GM23338 (cell line): Measurements from ENCODE around the gene USP32. TPM values are rescaled to one million over a fixed set of nuclear protein-coding genes. Genes with fewer than 3 reads are reported as not detected.

Source experiments
- ATAC-seq: fragments of 200-7000 bp; cut with Tn5 transposase; 3 replicates; pipeline ENCODE4 v1.9.1; 2020
- DNase-seq: peaks from one replicate; pipeline ENCODE4 v3.0.0-alpha.2; 2015; ENCODE audit warnings: low spot score
- H2AFZ ChIP-seq: fragments of 200-600 bp; sonication (generic); 2 replicates; pipeline ENCODE4 v1.8.0; 2016; ENCODE audit warnings: antibody characterized with exemption, mild to moderate bottlenecking, moderate library complexity
- H3F3A ChIP-seq: fragments of 200-600 bp; sonication (generic); replicated peaks from 2 replicates; pipeline ENCODE4 v1.8.0; 2017; ENCODE audit warnings: antibody characterized with exemption, mixed run types, low read depth
- H3K27ac ChIP-seq: fragments of 200-600 bp; sonication (generic); 2 replicates; pipeline ENCODE4 v1.6.1; 2016; ENCODE audit warnings: low read depth
- H3K27me3 ChIP-seq: fragments of 200-600 bp; sonication (generic); 2 replicates; pipeline ENCODE4 v1.8.0; 2016; ENCODE audit warnings: mild to moderate bottlenecking, mixed run types, moderate library complexity; ENCODE audit not compliant: insufficient read depth
- H3K36me3 ChIP-seq: fragments of 200-600 bp; sonication (generic); 2 replicates; pipeline ENCODE4 v1.8.0; 2016; ENCODE audit warnings: mild to moderate bottlenecking; ENCODE audit not compliant: insufficient read depth
- H3K4me1 ChIP-seq: fragments of 200-600 bp; sonication (generic); 2 replicates; pipeline ENCODE4 v1.8.0; 2016; ENCODE audit warnings: mild to moderate bottlenecking, moderate library complexity; ENCODE audit not compliant: insufficient read depth
- H3K4me2 ChIP-seq: fragments of 200-600 bp; sonication (generic); 2 replicates; pipeline ENCODE4 v1.7.1; 2017; ENCODE audit warnings: mixed run types
- H3K4me3 ChIP-seq: fragments of 200-600 bp; sonication (generic); 2 replicates; pipeline ENCODE4 v1.6.1; 2016; ENCODE audit warnings: mixed run types
- H3K79me2 ChIP-seq: fragments of 200-600 bp; sonication (generic); replicated peaks from 2 replicates; pipeline ENCODE4 v1.8.0; 2017; ENCODE audit warnings: mild to moderate bottlenecking; ENCODE audit not compliant: insufficient read depth
- H3K9me2 ChIP-seq: fragments of 200-600 bp; sonication (generic); 2 replicates; pipeline ENCODE4 v1.8.0; 2017; ENCODE audit not compliant: insufficient read depth
- H4K20me1 ChIP-seq: fragments of 200-600 bp; sonication (generic); replicated peaks from 2 replicates; pipeline ENCODE4 v1.8.0; 2017; ENCODE audit warnings: mild to moderate bottlenecking; ENCODE audit not compliant: insufficient read depth
- H3K27ac Mint-ChIP-seq: 2 replicates; pipeline ENCODE4 v1.8.0; 2020; ENCODE audit warnings: inconsistent platforms, mild to moderate bottlenecking, moderate library complexity, mixed read lengths
- H3K27me3 Mint-ChIP-seq: 3 replicates; pipeline ENCODE4 v1.8.0; 2022; ENCODE audit warnings: low read depth, mild to moderate bottlenecking, moderate library complexity, mixed read lengths, inconsistent platforms; ENCODE audit not compliant: insufficient read depth, poor library complexity
- H3K36me3 Mint-ChIP-seq: 3 replicates; pipeline ENCODE4 v1.8.0; 2021; ENCODE audit warnings: low read depth, mild to moderate bottlenecking, inconsistent platforms, moderate library complexity, mixed read lengths
- H3K4me1 Mint-ChIP-seq: 3 replicates; pipeline ENCODE4 v1.8.0; 2020; ENCODE audit warnings: mild to moderate bottlenecking, inconsistent platforms, mixed read lengths
- H3K4me3 Mint-ChIP-seq: 3 replicates; pipeline ENCODE4 v1.8.0; 2021; ENCODE audit warnings: moderate library complexity, mild to moderate bottlenecking, inconsistent platforms, mixed read lengths
- H3K9me3 Mint-ChIP-seq: 3 replicates; pipeline ENCODE4 v1.8.0; 2020; ENCODE audit warnings: moderate library complexity, mild to moderate bottlenecking, inconsistent platforms, mixed read lengths
- CREB1 ChIP-seq: fragments of 250-450 bp; sonication (Bioruptor Pico); IDR thresholded peaks from 2 replicates; pipeline ENCODE4 v1.5.0; 2020; ENCODE audit warnings: low read depth, mild to moderate bottlenecking, moderate library complexity
- EZH2 ChIP-seq: fragments of 200-600 bp; sonication (generic); IDR thresholded peaks from one replicate; pipeline ENCODE4 v1.8.0; 2017; ENCODE audit warnings: antibody characterized with exemption, mild to moderate bottlenecking, low read depth; ENCODE audit not compliant: unreplicated experiment
- ZNF331 ChIP-seq: fragments of 250-450 bp; sonication (Bioruptor Pico); IDR thresholded peaks from 2 replicates; pipeline ENCODE4 v1.5.0; 2020; ENCODE audit warnings: low read depth, mild to moderate bottlenecking, moderate library complexity
- polyA plus RNA-seq: library from polyadenylated mRNA; unstranded; fragments of >200 nt; fragmentation: Nextera tagmentation; extraction: Ambion mirVana; gene quantifications from 2 replicates; pipeline ENCODE4 v1.2.1, GENCODE V29; 2016
- total RNA-seq: library from RNA; depleted of rRNA; stranded (reverse); fragments of >200 nt; shearing (Covaris generic); gene quantifications from 2 replicates; pipeline ENCODE4 v1.2.3, GENCODE V29; 2014
- TF ChIP-seq, protein P1 (sequence below), 2 experiments: fragments of 200-600 bp in 1 of 2; sonication (generic) in 1 of 2; conservative IDR thresholded peaks; 2 replicates each; pipeline versions ENCODE4 v1.5.1 to v1.6.1; 2016 to 2017; ENCODE audit warnings: antibody characterized with exemption in 2 of 2, low read depth in 2 of 2, mild to moderate bottlenecking in 2 of 2, moderate library complexity in 1 of 2
- TF ChIP-seq, protein P2 (sequence below): IDR thresholded peaks from 2 replicates; pipeline ENCODE4 v1.6.1; 2016; ENCODE audit warnings: antibody characterized with exemption

The USP32 gene
- total and polyA plus RNA-seq, 2 experiments from 2014 or later: 43.6 to 129 TPM

DNA sequence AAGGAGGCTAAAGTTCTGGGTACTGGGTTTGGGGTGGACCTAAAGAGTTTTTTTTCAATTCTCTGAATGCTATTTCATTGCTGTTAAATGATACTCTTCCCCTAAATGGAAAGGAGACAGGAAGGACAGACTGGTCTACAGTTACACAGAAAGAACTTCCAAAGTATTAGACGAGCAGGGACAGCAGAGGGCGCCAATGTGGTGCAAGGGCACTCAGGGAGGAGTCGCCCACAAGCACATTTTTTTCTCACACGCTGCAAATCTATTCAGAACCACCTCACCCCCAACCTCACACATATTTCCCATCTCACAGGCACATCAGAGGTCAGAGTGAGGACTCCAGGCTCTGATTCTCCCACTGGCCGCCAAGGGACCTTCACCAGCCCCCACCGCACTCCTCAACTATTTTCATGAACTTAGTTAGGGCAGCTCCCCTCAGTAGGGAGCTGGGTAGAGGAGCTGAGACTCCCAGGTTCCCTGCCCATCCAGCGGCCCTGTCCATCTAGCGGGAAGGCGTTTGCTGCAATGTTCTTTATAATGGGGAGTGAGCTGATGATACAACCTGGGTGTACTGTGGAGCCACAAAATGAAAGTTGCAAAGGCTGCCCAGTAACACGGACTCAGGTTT lies 248.9 kb downstream of the USP32 start:
- peak; percentile 46; the same call in 1 of the 2 replicates for TF ChIP-seq CREB1 (CRISPR knock-in tag)
- TF ChIP-seq, protein P1, sequence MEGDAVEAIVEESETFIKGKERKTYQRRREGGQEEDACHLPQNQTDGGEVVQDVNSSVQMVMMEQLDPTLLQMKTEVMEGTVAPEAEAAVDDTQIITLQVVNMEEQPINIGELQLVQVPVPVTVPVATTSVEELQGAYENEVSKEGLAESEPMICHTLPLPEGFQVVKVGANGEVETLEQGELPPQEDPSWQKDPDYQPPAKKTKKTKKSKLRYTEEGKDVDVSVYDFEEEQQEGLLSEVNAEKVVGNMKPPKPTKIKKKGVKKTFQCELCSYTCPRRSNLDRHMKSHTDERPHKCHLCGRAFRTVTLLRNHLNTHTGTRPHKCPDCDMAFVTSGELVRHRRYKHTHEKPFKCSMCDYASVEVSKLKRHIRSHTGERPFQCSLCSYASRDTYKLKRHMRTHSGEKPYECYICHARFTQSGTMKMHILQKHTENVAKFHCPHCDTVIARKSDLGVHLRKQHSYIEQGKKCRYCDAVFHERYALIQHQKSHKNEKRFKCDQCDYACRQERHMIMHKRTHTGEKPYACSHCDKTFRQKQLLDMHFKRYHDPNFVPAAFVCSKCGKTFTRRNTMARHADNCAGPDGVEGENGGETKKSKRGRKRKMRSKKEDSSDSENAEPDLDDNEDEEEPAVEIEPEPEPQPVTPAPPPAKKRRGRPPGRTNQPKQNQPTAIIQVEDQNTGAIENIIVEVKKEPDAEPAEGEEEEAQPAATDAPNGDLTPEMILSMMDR (conservative IDR thresholded peaks at IDR 0.05; ENCODE audit: low read depth in 2 of 2): peak; percentile 92
- TF ChIP-seq, protein P2, sequence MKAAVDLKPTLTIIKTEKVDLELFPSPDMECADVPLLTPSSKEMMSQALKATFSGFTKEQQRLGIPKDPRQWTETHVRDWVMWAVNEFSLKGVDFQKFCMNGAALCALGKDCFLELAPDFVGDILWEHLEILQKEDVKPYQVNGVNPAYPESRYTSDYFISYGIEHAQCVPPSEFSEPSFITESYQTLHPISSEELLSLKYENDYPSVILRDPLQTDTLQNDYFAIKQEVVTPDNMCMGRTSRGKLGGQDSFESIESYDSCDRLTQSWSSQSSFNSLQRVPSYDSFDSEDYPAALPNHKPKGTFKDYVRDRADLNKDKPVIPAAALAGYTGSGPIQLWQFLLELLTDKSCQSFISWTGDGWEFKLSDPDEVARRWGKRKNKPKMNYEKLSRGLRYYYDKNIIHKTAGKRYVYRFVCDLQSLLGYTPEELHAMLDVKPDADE: no peak
- DNase-seq: peak; percentile 97
- peak overlapping the region; percentile 74 for H3K4me2 ChIP-seq
- Mint-ChIP-seq H3K36me3 (no peaks in the 10 kb centered on the region), H3K27me3 (peaks cover 61% of the 10 kb centered on the region), H3K4me1 (peaks cover 50% of the 10 kb centered on the region), H3K27ac (peak overlapping the region; percentile 89), H3K4me3 (peak overlapping the region; percentile 74), H3K9me3 (no peaks in the 10 kb centered on the region; the same call in 2 of the 3 replicates)
- peaks cover 45% of the 10 kb centered on the region for H3K4me1 ChIP-seq
- H3K9me2 ChIP-seq: no peaks in the 10 kb centered on the region
- peaks cover 9% of the 10 kb centered on the region; the same call in 1 of the 2 replicates for H4K20me1 ChIP-seq
- peaks cover 18% of the 10 kb centered on the region for H3F3A ChIP-seq
- H2AFZ ChIP-seq: no peak overlapping the region
- H3K4me3 ChIP-seq: peak overlapping the region; percentile 47
- ATAC-seq: peak; percentile 54
- peaks cover 84% of the 10 kb centered on the region for H3K27me3 ChIP-seq
- H3K79me2 ChIP-seq: no peaks in the 10 kb centered on the region
- no peaks in the 10 kb centered on the region for H3K36me3 ChIP-seq
- peak overlapping the region; percentile 27; the same call in 1 of the 2 replicates for H3K27ac ChIP-seq

DNA sequence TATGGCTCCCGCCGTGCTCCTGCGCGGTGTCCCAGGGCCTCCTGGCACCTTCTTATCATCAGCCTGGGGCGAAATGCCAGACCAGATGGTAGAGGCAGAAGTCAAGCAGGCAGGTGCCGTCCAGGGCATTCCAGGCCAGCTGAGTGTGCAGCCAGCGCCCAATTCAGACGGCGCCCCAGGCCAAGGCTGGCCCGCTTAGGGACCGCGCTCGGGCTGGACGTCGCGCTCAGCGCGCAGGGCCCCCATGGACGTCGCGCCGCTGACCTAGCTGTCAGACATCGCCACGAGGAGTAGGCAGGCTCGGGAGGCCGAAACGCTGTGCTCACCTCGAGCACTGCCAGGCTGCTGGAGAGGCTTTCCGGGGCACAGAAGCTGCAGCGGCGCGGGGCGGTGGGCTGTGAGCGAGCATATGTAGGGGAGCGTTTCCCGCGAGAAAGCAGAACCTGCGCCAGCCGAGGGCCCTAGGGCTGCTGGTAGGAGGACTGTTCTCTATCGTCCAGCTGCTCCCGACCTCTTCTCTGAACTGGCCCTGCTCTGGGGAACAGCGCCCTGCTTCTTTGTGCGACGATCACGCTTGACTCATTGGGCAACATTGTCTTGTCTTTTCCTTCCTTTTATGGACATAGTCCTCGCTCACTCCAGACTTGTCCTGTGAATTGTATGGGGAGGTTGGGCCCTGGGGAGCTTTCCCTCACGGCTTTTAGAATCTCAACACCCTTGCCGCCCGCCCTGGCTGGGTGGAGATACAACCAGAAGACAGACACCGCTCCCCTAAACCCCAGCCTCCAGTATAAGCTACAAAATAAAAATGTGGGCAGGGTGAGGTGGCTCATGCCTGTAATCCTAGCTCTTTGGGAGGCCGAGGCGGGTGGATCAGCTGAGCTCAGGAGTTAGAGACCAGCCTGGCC lies 250.6 kb downstream of the USP32 start:
- H3K79me2 ChIP-seq: no peaks in the 10 kb centered on the region
- H4K20me1 ChIP-seq: peaks cover 9% of the 10 kb centered on the region; the same call in 1 of the 2 replicates
- H3K27me3 ChIP-seq: peaks cover 89% of the 10 kb centered on the region
- H3K36me3 Mint-ChIP-seq: no peaks in the 10 kb centered on the region
- H3K4me1 Mint-ChIP-seq: peaks cover 50% of the 10 kb centered on the region
- peak overlapping the region; percentile 77; the same call in 1 of the 2 replicates for H2AFZ ChIP-seq
- H3K9me2 ChIP-seq: no peaks in the 10 kb centered on the region
- no peaks in the 10 kb centered on the region; the same call in 2 of the 3 replicates for H3K9me3 Mint-ChIP-seq
- peak overlapping the region; percentile 74 for H3K4me3 Mint-ChIP-seq
- no peaks in the 10 kb centered on the region for H3K36me3 ChIP-seq
- H3K4me1 ChIP-seq: peaks cover 45% of the 10 kb centered on the region
- no peak overlapping the region for H3K27ac ChIP-seq
- TF ChIP-seq ZNF331 (no peak), EZH2 (peak; percentile 32)
- ATAC-seq: peak; percentile 10
- no peak overlapping the region for H3K27ac Mint-ChIP-seq
- H3F3A ChIP-seq: peaks cover 18% of the 10 kb centered on the region
- H3K4me3 ChIP-seq: peak overlapping the region; percentile 47
- H3K4me2 ChIP-seq: peak overlapping the region; percentile 74
- DNase-seq: peak; percentile 50
- H3K27me3 Mint-ChIP-seq: peaks cover 74% of the 10 kb centered on the region
